A549 treated with CpdA at 1 μM for 4 hours (cell line): ENCODE data around the gene IL15. TPM values are rescaled to one million over a fixed set of nuclear protein-coding genes. Genes with fewer than 3 reads are reported as not detected.

ENCODE experiments used
- total RNA-seq: library from RNA; stranded (reverse); fragments of 200-300 nt; extraction: Qiagen RNA extraction; gene quantifications from 5 replicates; pipeline ENCODE4 v1.2.3, GENCODE V29; 2022; ENCODE audit warnings: low read depth

The IL15 gene, protein sequence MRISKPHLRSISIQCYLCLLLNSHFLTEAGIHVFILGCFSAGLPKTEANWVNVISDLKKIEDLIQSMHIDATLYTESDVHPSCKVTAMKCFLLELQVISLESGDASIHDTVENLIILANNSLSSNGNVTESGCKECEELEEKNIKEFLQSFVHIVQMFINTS
- total RNA-seq = 9.5 to 11.2 TPM (median 10.1 TPM) in 5 replicates

GRCh38 chr4:141636082-141636770 is at the start of gene IL15:
Gene IL15, plus strand, starts transcription at chr4:141636583. Its CDS starts 82,882 bp downstream, at chr4:141719465.

